Tibial nerve (tissue), 4 donors: ENCODE data around the gene SLC2A9. TPM values are rescaled to one million over a fixed set of nuclear protein-coding genes. Genes with fewer than 3 reads are reported as not detected.

ENCODE experiments used
- DNase-seq, 2 donors: peaks; one replicate each; pipeline ENCODE4 v3.0.0-alpha.2; 2019; ENCODE audit warnings: low spot score in 2 of 2
- H3K27ac ChIP-seq, 4 donors: fragments of 200-600 bp; sonication (generic) in 3 of 4; one replicate each; pipeline ENCODE4 v1.5.1; 2017 to 2019; ENCODE audit warnings: mild to moderate bottlenecking in 1 of 4
- H3K27me3 ChIP-seq, 2 donors: fragments of 200-600 bp; sonication (generic) in 1 of 2; one replicate each; pipeline versions ENCODE4 v1.5.1 to v1.6.0; 2017 to 2019
- H3K36me3 ChIP-seq, 3 donors: fragments of 200-600 bp; sonication (generic); one replicate each; pipeline ENCODE4 v1.5.1; 2018 to 2019
- H3K4me1 ChIP-seq, 4 donors: fragments of 200-600 bp; sonication (generic) in 3 of 4; one replicate each; pipeline ENCODE4 v1.5.1; 2017 to 2019
- H3K4me3 ChIP-seq, 4 donors: fragments of 200-600 bp; sonication (generic) in 3 of 4; one replicate each; pipeline ENCODE4 v1.5.1; 2017 to 2019; ENCODE audit warnings: mild to moderate bottlenecking in 1 of 4, moderate library complexity in 1 of 4
- H3K9me3 ChIP-seq, 4 donors: fragments of 200-600 bp; sonication (generic) in 3 of 4; one replicate each; pipeline ENCODE4 v1.5.1; 2017 to 2019
- EP300 ChIP-seq, 2 donors: sonication (generic); formaldehyde crosslinking; IDR thresholded peaks; one replicate each; pipeline ENCODE4 v1.6.1; 2017; ENCODE audit warnings: antibody characterized with exemption in 2 of 2, mild to moderate bottlenecking in 1 of 2
- POLR2A ChIP-seq, 2 donors: fragments of 450-650 bp; IDR thresholded peaks; one replicate each; pipeline ENCODE4 v1.6.1; 2017; ENCODE audit warnings: antibody characterized with exemption in 2 of 2, mild to moderate bottlenecking in 2 of 2, moderate library complexity in 2 of 2
- WGBS, 2 donors: methylation state at CpG; one replicate each; pipeline ENCODE4 v1.1.5; 2018; 5-methylcytosine and 5-hydroxymethylcytosine counted together
- total RNA-seq, 4 donors: library from RNA; depleted of rRNA; stranded (reverse); fragments of >200 nt; gene quantifications; one replicate each; pipeline ENCODE4 v1.1.0, GENCODE V29; 2016
- TF ChIP-seq, protein P1 (sequence below), 5 experiments: fragments of 200-600 bp in 3 of 5; fragments of 450-650 bp in 2 of 5; sonication (generic) in 3 of 5; IDR thresholded peaks; one replicate each; pipeline ENCODE4 v1.5.1; 2016 to 2019; ENCODE audit warnings: antibody characterized with exemption in 5 of 5, mild to moderate bottlenecking in 3 of 5, moderate library complexity in 2 of 5

Gene SLC2A9
- total RNA-seq, 4 donors from 2014 or later: 2.7 to 10.7 (median 6.0) TPM

DNA sequence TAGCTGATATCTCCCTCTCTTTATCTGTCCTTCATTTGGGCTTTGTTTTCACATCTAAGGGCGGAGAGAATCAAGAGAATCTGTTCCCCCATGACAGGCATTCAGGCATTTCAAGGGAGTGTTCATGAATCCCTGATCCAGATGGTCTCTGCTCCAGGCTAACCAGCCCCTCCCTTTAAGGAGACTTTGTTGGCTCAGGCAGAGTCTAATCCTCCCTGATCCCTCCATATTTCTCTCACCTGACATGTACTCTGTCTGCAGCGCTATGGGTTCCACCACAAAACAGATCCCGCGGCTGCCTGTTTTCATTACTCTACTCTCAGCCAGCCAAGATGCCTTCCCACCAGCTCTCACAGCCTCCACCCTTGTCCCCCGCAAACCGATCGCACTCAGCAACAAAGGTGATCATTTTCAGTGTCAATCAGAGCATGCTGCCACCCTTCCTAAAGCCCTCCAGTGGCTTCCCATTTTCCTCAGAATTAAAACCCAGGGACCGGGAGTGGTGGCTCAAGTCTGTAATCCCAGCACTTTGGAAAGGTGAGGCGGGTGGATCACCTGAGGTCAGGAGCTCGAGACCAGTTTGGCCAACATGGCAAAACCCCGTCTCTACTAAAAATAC is 30.3 kb upstream of the SLC2A9 start:
- Histone ChIP-seq H3K9me3 (no peaks in the 10 kb centered on the region), H3K27me3 (no peaks in the 10 kb centered on the region), H3K27ac (no peak overlapping the region), H3K36me3 (no peaks in the 10 kb centered on the region), H3K4me1 (peaks cover 0 to 3% (median 0%) of the 10 kb centered on the region in 4 donors), H3K4me3 (no peak overlapping the region)
- TF ChIP-seq, protein P1, sequence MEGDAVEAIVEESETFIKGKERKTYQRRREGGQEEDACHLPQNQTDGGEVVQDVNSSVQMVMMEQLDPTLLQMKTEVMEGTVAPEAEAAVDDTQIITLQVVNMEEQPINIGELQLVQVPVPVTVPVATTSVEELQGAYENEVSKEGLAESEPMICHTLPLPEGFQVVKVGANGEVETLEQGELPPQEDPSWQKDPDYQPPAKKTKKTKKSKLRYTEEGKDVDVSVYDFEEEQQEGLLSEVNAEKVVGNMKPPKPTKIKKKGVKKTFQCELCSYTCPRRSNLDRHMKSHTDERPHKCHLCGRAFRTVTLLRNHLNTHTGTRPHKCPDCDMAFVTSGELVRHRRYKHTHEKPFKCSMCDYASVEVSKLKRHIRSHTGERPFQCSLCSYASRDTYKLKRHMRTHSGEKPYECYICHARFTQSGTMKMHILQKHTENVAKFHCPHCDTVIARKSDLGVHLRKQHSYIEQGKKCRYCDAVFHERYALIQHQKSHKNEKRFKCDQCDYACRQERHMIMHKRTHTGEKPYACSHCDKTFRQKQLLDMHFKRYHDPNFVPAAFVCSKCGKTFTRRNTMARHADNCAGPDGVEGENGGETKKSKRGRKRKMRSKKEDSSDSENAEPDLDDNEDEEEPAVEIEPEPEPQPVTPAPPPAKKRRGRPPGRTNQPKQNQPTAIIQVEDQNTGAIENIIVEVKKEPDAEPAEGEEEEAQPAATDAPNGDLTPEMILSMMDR (IDR thresholded peaks at IDR 0.05): no peak
- TF ChIP-seq POLR2A (IDR thresholded peaks at IDR 0.05): no peak
- no peak for TF ChIP-seq EP300 (IDR thresholded peaks at IDR 0.05)
- no peak for DNase-seq
- 84 to 86% methylated on average over 11 of the region's 11 CpGs for WGBS, 2 donors

DNA sequence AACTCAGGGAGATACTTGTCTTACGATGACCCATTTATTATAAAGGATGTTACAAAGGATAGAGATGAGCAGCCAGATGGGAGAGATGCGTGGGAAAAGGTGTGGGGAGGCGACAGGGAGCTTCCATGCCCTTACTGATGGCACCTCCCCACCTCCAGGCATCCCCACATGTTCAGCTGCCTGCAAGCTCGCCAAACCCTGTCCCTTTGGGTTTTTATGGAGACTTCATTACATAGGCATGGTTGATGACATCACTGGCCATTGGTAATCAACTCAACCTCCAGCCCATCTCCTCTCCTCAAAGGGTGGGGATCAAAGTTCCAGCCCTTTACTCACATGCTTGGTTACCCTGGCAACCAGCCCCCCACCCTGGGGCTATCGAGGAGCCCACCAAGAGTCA is 29.4 kb upstream of the SLC2A9 start:
- Histone ChIP-seq H3K4me1 (peaks cover 0 to 4% (median 0%) of the 10 kb centered on the region in 4 donors), H3K4me3 (no peak overlapping the region), H3K27ac (no peak overlapping the region), H3K36me3 (no peaks in the 10 kb centered on the region), H3K9me3 (no peaks in the 10 kb centered on the region), H3K27me3 (no peaks in the 10 kb centered on the region)
- no peak for DNase-seq
- TF ChIP-seq POLR2A (IDR thresholded peaks at IDR 0.05) (no peak), EP300 (IDR thresholded peaks at IDR 0.05) (no peak)
- TF ChIP-seq, protein P1 (IDR thresholded peaks at IDR 0.05): no peak
- WGBS, 2 donors: 71 to 72% methylated on average over 5 of the region's 5 CpGs

DNA sequence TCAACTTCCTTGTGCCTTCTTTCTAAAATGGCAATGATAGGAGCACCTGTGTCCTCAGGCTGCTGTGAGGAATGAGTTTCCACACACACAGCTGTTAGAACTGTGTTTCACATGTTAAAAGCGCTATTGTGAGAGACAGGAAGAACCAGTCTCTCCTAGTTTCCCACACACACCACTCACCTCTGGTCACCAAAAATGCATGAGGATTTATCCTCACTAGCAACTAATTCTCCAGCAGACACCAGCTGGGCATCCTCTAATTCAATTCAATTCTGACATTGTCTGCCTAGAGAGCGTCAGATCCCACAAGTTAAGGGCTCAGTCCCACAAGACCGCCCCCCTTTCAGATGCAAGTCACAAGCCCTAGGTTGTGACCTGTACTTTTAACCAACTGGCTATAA is 29.0 kb upstream of the SLC2A9 start:
- TF ChIP-seq POLR2A (IDR thresholded peaks at IDR 0.05): no peak
- TF ChIP-seq, protein P1 (IDR thresholded peaks at IDR 0.05): no peak
- TF ChIP-seq EP300 (IDR thresholded peaks at IDR 0.05): no peak
- H3K36me3 ChIP-seq: no peaks in the 10 kb centered on the region
- WGBS, 2 donors: 89% methylated on average over 3 of the region's 3 CpGs
- DNase-seq: no peak
- H3K4me1 ChIP-seq: peaks cover 0 to 9% (median 0%) of the 10 kb centered on the region in 4 donors
- H3K27me3 ChIP-seq: no peaks in the 10 kb centered on the region
- H3K27ac ChIP-seq: no peak overlapping the region
- no peak overlapping the region for H3K4me3 ChIP-seq
- no peaks in the 10 kb centered on the region for H3K9me3 ChIP-seq

DNA sequence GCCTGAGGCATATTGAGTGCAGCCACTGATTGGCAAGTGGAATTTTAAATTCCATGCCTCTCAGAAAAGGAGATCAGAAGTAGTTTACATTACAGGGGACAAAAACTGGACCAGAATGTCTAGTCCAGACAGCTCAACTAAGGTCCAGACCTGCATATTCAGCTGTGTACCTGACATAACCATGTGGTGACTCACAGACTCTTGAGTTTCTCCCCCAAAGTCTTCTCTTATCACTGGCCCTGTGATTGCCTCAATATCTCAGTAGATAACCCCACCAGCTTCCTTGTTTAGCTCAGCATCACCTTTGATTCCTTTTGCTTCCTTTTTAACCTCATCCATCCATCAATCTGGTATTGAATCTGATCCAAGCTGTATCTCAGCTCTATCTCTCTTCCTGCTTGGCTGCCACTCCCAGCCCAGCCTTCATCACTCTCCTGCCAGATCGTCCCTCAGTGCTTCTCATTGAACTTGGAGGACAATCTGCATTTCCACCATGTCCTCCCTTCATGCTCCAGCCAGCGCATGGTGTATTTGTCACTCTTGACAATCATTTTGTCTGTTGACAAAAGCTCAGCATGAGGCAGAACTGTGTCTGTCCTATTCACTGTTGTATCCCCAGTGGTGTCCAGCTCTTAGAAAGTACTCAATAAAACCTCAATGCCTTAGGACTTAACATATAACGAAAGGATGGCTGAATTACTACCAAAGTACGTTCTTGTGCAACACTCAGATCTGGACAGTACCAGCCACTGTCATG is 27.8 kb upstream of the SLC2A9 start:
- Histone ChIP-seq H3K4me1 (peaks cover 0 to 6% (median 0%) of the 10 kb centered on the region in 4 donors), H3K27ac (no peak overlapping the region), H3K4me3 (no peak overlapping the region), H3K36me3 (no peaks in the 10 kb centered on the region), H3K27me3 (no peaks in the 10 kb centered on the region), H3K9me3 (no peaks in the 10 kb centered on the region)
- TF ChIP-seq EP300 (IDR thresholded peaks at IDR 0.05) (no peak), POLR2A (IDR thresholded peaks at IDR 0.05) (no peak)
- TF ChIP-seq, protein P1 (IDR thresholded peaks at IDR 0.05): no peak
- DNase-seq: no peak
- 69 to 71% methylated on average over 4 of the region's 4 CpGs for WGBS, 2 donors

DNA sequence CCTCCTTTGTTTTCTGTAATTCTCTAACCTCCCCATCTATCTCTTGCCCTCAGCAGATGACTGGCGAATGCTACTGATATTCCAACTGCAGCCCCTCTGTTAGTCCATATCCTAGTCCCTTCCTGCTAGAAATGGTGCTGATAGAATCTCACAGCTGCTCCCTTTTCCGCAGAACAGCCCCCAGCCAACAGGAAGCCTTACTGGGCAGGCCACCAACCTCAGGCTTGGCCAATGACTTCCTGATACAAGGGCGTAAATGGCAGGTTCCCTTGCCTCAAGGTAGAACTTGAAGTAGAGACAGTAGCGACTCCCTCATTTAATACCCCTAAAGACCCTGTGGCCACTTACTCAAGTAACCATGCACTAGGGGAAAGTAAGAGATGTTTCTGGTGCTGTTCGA is 26.7 kb upstream of the SLC2A9 start:
- H3K9me3 ChIP-seq: peaks cover 0 to 7% (median 0%) of the 10 kb centered on the region in 4 donors
- peaks cover 0 to 6% (median 0%) of the 10 kb centered on the region in 4 donors for H3K4me1 ChIP-seq
- DNase-seq: no peak
- no peak overlapping the region for H3K4me3 ChIP-seq
- no peaks in the 10 kb centered on the region for H3K27me3 ChIP-seq
- H3K36me3 ChIP-seq: no peaks in the 10 kb centered on the region
- TF ChIP-seq POLR2A (IDR thresholded peaks at IDR 0.05): no peak
- TF ChIP-seq, protein P1 (IDR thresholded peaks at IDR 0.05): no peak
- no peak for TF ChIP-seq EP300 (IDR thresholded peaks at IDR 0.05)
- 83 to 89% methylated on average over 4 to 5 of the region's 5 CpGs for WGBS, 2 donors
- no peak overlapping the region for H3K27ac ChIP-seq
